Measurements from ENCODE around the gene PLCH2.

- no peak for TF ChIP-seq CTCF (conservative IDR thresholded peaks at IDR 0.05; ENCODE audit: low read length)
- TF ChIP-seq EZH2phosphoT487 (IDR thresholded peaks at IDR 0.05; ENCODE audit: borderline replicate concordance, low read depth, low read length), result no peak
Measured at GRCh38 chr1:2544093-2544874, 68.2 kb downstream of the PLCH2 start.
